GM12878 (cell line): ENCODE data around the gene SRMS. TPM values are rescaled to one million over a fixed set of nuclear protein-coding genes. Genes with fewer than 3 reads are reported as not detected.

Experiments used
- BACH1 ChIP-seq: fragments of 450-650 bp; IDR thresholded peaks from 2 replicates; pipeline ENCODE4 v1.6.1; 2017; ENCODE audit warnings: mild to moderate bottlenecking, borderline replicate concordance
- BCLAF1 ChIP-seq: fragments of 450-650 bp; IDR thresholded peaks from 2 replicates; pipeline ENCODE4 v1.6.1; 2017; ENCODE audit warnings: antibody characterized with exemption, mild to moderate bottlenecking, moderate library complexity
- DPF2 ChIP-seq: fragments of 450-650 bp; IDR thresholded peaks from 2 replicates; pipeline ENCODE4 v1.6.1; 2017; ENCODE audit warnings: mild to moderate bottlenecking
- MTA2 ChIP-seq: fragments of 450-650 bp; IDR thresholded peaks from 2 replicates; pipeline ENCODE4 v1.6.1; 2016; ENCODE audit warnings: low read depth, mild to moderate bottlenecking, moderate library complexity
- NFYA ChIP-seq: IDR thresholded peaks from 2 replicates; pipeline ENCODE4 v1.6.1; 2011; ENCODE audit warnings: low read depth, mild to moderate bottlenecking, low read length, improper control_type of control experiment, borderline replicate concordance
- ZBED1 ChIP-seq: IDR thresholded peaks from 2 replicates; pipeline ENCODE4 v1.6.1; 2016; ENCODE audit warnings: borderline replicate concordance
- ZBTB11 ChIP-seq: fragments of 450-650 bp; formaldehyde crosslinking; IDR thresholded peaks from 2 replicates; pipeline ENCODE4 v1.5.0; 2022; ENCODE audit warnings: mild to moderate bottlenecking, missing genetic modification characterization
- ZNF207 ChIP-seq: fragments of 450-650 bp; IDR thresholded peaks from 2 replicates; pipeline ENCODE4 v1.6.1; 2014; ENCODE audit warnings: antibody characterized with exemption, mild to moderate bottlenecking, borderline replicate concordance
- polyA plus RNA-seq, 11 experiments: library from polyadenylated mRNA; depleted of rRNA in 4 of 11; unstranded in 6 of 11; stranded (reverse) in 5 of 11; fragments of >200 nt; fragmentation: Nextera tagmentation in 4 of 11; fragmentation: Illumina TruSeq in 1 of 11; extraction: Ambion mirVana in 4 of 11; extraction: Trizol in 1 of 11; gene quantifications; 1 replicate in 1 of 11; 2 replicates in 10 of 11; pipeline versions ENCODE4 v1.2.1 to v1.2.3, GENCODE V29; 2011 to 2016; ENCODE audit warnings: inconsistent platforms in 2 of 11, missing spikeins in 2 of 11, low read depth in 1 of 11
- total RNA-seq, 4 experiments: library from RNA; depleted of rRNA in 3 of 4; stranded (reverse); fragments of >200 nt in 3 of 4; fragmentation: Illumina TruSeq in 1 of 4; extraction: Trizol in 1 of 4; gene quantifications; 2 replicates each; pipeline versions ENCODE4 v1.2.1 to v1.2.3, GENCODE V29; 2013 to 2021

The SRMS gene
- total and polyA plus RNA-seq, 10 of the 15 experiments (the other 5 are each of a cell fraction or from before 2014, with no cell fraction given) = not detected

- TF ChIP-seq ZBTB11 (CRISPR knock-in tag) (no peak), BACH1 (no peak), ZBED1 (no peak), BCLAF1 (no peak), NFYA (no peak), ZNF207 (no peak), DPF2 (peak; percentile 13; the same call in 1 of the 2 replicates), MTA2 (no peak)
These were observed 4.4 kb downstream of the SRMS start (continued) for GRCh38 chr20:63543131-63543530.
